ENCODE data around the gene KCNQ4.

DNA sequence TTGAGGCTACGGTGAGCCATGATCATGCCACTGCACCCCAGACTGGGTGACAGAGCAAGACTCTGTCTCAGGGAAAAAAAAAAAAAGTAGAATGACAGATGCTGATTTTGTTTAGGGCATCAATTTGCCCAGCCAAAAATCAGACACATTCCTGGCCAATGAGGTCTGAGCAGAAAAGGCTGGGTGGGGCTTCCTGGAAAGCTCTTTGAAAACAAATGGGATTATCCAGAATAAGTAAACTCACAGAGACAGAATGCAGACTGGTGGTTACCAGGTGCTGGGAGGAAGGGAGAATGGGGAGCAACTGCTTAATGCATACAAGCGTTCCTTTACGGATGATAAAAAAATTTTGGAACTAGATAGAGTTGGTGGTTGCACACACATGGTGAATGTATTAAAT is 88.7 kb downstream of the KCNQ4 start:
- TF ChIP-seq, protein P1, sequence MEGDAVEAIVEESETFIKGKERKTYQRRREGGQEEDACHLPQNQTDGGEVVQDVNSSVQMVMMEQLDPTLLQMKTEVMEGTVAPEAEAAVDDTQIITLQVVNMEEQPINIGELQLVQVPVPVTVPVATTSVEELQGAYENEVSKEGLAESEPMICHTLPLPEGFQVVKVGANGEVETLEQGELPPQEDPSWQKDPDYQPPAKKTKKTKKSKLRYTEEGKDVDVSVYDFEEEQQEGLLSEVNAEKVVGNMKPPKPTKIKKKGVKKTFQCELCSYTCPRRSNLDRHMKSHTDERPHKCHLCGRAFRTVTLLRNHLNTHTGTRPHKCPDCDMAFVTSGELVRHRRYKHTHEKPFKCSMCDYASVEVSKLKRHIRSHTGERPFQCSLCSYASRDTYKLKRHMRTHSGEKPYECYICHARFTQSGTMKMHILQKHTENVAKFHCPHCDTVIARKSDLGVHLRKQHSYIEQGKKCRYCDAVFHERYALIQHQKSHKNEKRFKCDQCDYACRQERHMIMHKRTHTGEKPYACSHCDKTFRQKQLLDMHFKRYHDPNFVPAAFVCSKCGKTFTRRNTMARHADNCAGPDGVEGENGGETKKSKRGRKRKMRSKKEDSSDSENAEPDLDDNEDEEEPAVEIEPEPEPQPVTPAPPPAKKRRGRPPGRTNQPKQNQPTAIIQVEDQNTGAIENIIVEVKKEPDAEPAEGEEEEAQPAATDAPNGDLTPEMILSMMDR (IDR thresholded peaks at IDR 0.05 in 2 of 3, conservative IDR thresholded peaks at IDR 0.05 in 1 of 3; ENCODE audit: control insufficient read depth in 2 of 3, extremely low read depth in 1 of 3, insufficient read depth in 1 of 3, low read depth in 3 of 3, low read length in 3 of 3) = no peak
- no peak for TF ChIP-seq EP300 (IDR thresholded peaks at IDR 0.05; ENCODE audit: borderline replicate concordance in 1 of 2, control insufficient read depth in 1 of 2, low read depth in 2 of 2, low read length in 2 of 2)
- TF ChIP-seq RFX5 (IDR thresholded peaks at IDR 0.05; ENCODE audit: low read depth, low read length) = no peak
- TF ChIP-seq POLR2A (IDR thresholded peaks at IDR 0.05; ENCODE audit: low read depth, low read length) = no peak
- no peak for TF ChIP-seq ZNF24 (IDR thresholded peaks at IDR 0.05)
- no peak for TF ChIP-seq RAD21 (IDR thresholded peaks at IDR 0.05; ENCODE audit: insufficient read depth, low read depth, low read length)

Data from GM12878 (cell line).